Measurements from ENCODE around the gene CDK13. TPM values are rescaled to one million over a fixed set of nuclear protein-coding genes. Genes with fewer than 3 reads are reported as not detected.

The CDK13 gene
- total RNA-seq, 1 experiment from 2014 or later = 52.2 TPM

GRCh38 chr7:40001649-40002048 lies 51.6 kb downstream of the CDK13 start:
- no peak overlapping the region for H3K56ac ChIP-seq (ENCODE audit: insufficient read length, low read depth, low read length)
- WGBS (ENCODE audit: extremely low coverage, insufficient read length, low lambda C conversion rate) = no CpG with 5 or more reads among the region's 3 CpGs
- no peak overlapping the region for H2BK120ac ChIP-seq (ENCODE audit: low read depth, low read length, poor library complexity, severe bottlenecking)
- no peak overlapping the region for H3K4me2 ChIP-seq (ENCODE audit: insufficient read depth, insufficient read length, low read length)
- no peak overlapping the region for H3K9ac ChIP-seq (ENCODE audit: extremely low read depth, insufficient read length, low read length)
- H2BK5ac ChIP-seq (ENCODE audit: insufficient read length, low read length) = no peak overlapping the region
- no peak overlapping the region for H2BK20ac ChIP-seq (ENCODE audit: low read depth, low read length, poor library complexity, severe bottlenecking)
- no peak overlapping the region for H4K91ac ChIP-seq (ENCODE audit: insufficient read length, low read depth, low read length)
- DNase-seq = no peak
- peaks cover 0 to 29% (median 11%) of the 10 kb centered on the region in 3 experiments; a peak in 5 of 7 replicates for H3K36me3 Mint-ChIP-seq (ENCODE audit: insufficient read depth in 1 of 3, low read depth in 3 of 3)
- no peak overlapping the region for H2AFZ ChIP-seq (ENCODE audit: low read length)
- H4K20me1 ChIP-seq (ENCODE audit: control insufficient read depth, insufficient read depth, insufficient read length) = no peaks in the 10 kb centered on the region
- no peaks in the 10 kb centered on the region for H3K79me2 ChIP-seq (ENCODE audit: insufficient read depth, low read length)
- no peaks in the 10 kb centered on the region for H3K9me3 ChIP-seq (ENCODE audit: control insufficient read depth, low read depth, low read length)
- H3K4me1 Mint-ChIP-seq = peaks cover 0 to 6% of the 10 kb centered on the region in 2 experiments; a peak in 3 of 4 replicates
- TF ChIP-seq CTCF (conservative IDR thresholded peaks at IDR 0.05) = no peak
- no peak overlapping the region for H3K23ac ChIP-seq (ENCODE audit: insufficient read length, low read depth, low read length)
- no peaks in the 10 kb centered on the region for H3K79me1 ChIP-seq (ENCODE audit: insufficient read depth, low read depth, low read length, poor library complexity, severe bottlenecking)
- no peaks in the 10 kb centered on the region for H3K23me2 ChIP-seq (ENCODE audit: insufficient read length, low read depth, low read length, poor library complexity, severe bottlenecking)
- no peak overlapping the region for H2BK15ac ChIP-seq (ENCODE audit: low read depth, low read length)
- no peak overlapping the region for H2AK5ac ChIP-seq (ENCODE audit: insufficient read length, low read length)
- no peak overlapping the region for H4K8ac ChIP-seq (replicated peaks; ENCODE audit: insufficient read length, low read depth, low read length)
- no peak overlapping the region for H3K18ac ChIP-seq (ENCODE audit: insufficient read length, low read depth, low read length)
- H3K9me3 Mint-ChIP-seq = no peaks in the 10 kb centered on the region
- no peak overlapping the region for H2BK12ac ChIP-seq (ENCODE audit: insufficient read length, low read depth, low read length)
- H3K4me1 ChIP-seq (ENCODE audit: insufficient read depth, low read length) = no peaks in the 10 kb centered on the region
- H3T11ph ChIP-seq (ENCODE audit: low read length) = no peak overlapping the region
- H3K14ac ChIP-seq (ENCODE audit: insufficient read depth, low read length) = no peak overlapping the region
- H4K5ac ChIP-seq (ENCODE audit: insufficient read length, low read depth, low read length) = no peak overlapping the region
- no peak overlapping the region for H3K4ac ChIP-seq (ENCODE audit: low read depth, low read length)
- no peaks in the 10 kb centered on the region for H3K27me3 Mint-ChIP-seq (ENCODE audit: low read depth)
- H3K27me3 ChIP-seq (ENCODE audit: insufficient read depth, low read length) = no peaks in the 10 kb centered on the region
- H3K27ac Mint-ChIP-seq = no peak overlapping the region
- no peak overlapping the region for H3K27ac ChIP-seq (ENCODE audit: insufficient read length, low read depth, low read length)
- no peak overlapping the region for H3K4me3 Mint-ChIP-seq
